OCI-LY3 (cell line): Measurements from ENCODE around the gene B4GALT6.

Source experiments
- EZH2phosphoT487 ChIP-seq: fragments of 200-600 bp; shearing (Covaris generic); IDR thresholded peaks from 2 replicates; pipeline ENCODE4 v1.6.1; 2018; ENCODE audit warnings: antibody characterized with exemption, mixed run types, low read depth
- TF ChIP-seq, protein P1 (sequence below): fragments of 200-600, 300-600 bp; sonication (generic); IDR thresholded peaks from 2 replicates; pipeline ENCODE4 v1.5.1; 2014; ENCODE audit warnings: antibody characterized with exemption, low read length, low read depth

DNA sequence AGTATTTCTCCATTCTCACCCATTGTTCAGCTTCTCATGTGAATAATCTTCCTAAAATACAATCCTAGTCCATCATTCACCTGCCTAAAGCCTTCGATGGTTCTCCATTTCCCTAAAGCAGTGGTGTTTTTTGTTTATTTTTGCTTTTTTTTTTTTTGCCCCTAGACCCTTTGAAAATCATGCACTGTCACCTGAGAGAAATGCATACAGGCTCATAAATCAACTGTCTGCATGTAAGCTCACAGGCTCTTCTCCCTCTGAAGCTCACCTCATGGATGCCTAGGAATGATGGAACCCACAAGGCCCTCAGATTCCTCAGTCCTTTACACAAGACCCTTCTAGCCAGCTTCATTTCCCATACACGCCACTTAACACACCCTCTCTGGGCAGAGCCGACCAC is 31.5 kb downstream of the B4GALT6 start:
- TF ChIP-seq, protein P1, sequence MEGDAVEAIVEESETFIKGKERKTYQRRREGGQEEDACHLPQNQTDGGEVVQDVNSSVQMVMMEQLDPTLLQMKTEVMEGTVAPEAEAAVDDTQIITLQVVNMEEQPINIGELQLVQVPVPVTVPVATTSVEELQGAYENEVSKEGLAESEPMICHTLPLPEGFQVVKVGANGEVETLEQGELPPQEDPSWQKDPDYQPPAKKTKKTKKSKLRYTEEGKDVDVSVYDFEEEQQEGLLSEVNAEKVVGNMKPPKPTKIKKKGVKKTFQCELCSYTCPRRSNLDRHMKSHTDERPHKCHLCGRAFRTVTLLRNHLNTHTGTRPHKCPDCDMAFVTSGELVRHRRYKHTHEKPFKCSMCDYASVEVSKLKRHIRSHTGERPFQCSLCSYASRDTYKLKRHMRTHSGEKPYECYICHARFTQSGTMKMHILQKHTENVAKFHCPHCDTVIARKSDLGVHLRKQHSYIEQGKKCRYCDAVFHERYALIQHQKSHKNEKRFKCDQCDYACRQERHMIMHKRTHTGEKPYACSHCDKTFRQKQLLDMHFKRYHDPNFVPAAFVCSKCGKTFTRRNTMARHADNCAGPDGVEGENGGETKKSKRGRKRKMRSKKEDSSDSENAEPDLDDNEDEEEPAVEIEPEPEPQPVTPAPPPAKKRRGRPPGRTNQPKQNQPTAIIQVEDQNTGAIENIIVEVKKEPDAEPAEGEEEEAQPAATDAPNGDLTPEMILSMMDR: no peak
- no peak for TF ChIP-seq EZH2phosphoT487
